Measurements from ENCODE around the gene CACNG6. TPM values are rescaled to one million over a fixed set of nuclear protein-coding genes. Genes with fewer than 3 reads are reported as not detected.

CACNG6 gene
- total RNA-seq, 2 experiments from 2014 or later = not detected

GRCh38 chr19:53977991-53978731 is 13.3 kb upstream of the CACNG6 start:
- Mint-ChIP-seq H3K36me3 (ENCODE audit: low read depth) (peaks cover 4% of the 10 kb centered on the region), H3K27me3 (ENCODE audit: low read depth) (peaks cover 38% of the 10 kb centered on the region), H3K27ac (no peak overlapping the region), H3K9me3 (ENCODE audit: insufficient read depth) (peaks cover 8% of the 10 kb centered on the region), H3K4me1 (ENCODE audit: low read depth) (peaks cover 18% of the 10 kb centered on the region), H3K4me3 (peak overlapping the region; percentile 36)
- ATAC-seq = no peak
- no peak for DNase-seq
- CTCF ChIA-PET = no interaction called here
- POLR2A ChIA-PET = no interaction called here

DNA sequence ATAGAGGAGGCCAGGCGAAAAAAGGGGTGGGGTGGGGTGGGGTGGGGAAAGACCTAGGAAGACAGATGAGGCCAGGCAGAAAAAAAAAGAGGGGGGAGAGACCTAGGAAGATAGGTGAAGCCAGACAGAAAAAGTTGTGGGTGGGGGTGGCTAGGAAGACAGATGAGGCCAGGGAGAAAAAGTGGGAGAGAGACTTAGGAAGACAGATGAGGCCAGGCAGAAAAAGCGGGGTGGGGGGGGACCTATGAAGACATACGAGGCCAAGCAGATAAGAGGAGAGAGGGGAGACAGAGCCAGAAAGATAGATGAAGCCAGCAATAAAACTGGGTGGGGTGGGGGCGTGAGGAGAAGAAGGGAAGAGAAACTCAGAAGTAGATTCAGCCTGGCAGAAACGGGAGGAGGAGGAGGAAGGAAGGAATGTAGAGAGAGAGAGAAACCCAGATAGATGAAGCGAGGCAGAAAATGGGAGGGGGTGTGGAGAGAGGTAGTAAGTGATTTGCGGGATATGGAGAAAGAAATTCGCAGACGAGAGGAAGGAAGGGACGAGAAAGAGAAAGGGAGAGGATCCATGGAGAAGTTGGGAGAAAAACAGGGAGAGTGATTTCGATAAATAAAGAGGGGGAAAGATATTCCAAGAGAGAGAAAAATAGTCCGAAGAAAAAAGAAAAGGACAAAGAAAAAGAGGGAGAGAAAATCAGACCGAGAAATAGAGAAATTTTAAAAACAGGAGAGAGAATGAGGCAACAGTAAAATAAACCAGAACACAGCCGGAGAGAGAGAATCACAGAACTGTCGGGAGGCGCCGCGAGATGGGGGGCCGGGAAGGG is 12.2 kb upstream of the CACNG6 start:
- ATAC-seq (no peak), DNase-seq (no peak)
- Mint-ChIP-seq H3K9me3 (ENCODE audit: insufficient read depth) (peaks cover 8% of the 10 kb centered on the region), H3K27me3 (ENCODE audit: low read depth) (peaks cover 38% of the 10 kb centered on the region), H3K4me1 (ENCODE audit: low read depth) (peaks cover 18% of the 10 kb centered on the region), H3K36me3 (ENCODE audit: low read depth) (peaks cover 4% of the 10 kb centered on the region), H3K27ac (no peak overlapping the region), H3K4me3 (peak overlapping the region; percentile 1)
- ChIA-PET CTCF (interaction anchor here (1.1 kb wide), 1 partner anchor 51 kb away, joined by 3 read pairs; no protein-coding TSS in a partner anchor), POLR2A (no interaction called here)

DNA sequence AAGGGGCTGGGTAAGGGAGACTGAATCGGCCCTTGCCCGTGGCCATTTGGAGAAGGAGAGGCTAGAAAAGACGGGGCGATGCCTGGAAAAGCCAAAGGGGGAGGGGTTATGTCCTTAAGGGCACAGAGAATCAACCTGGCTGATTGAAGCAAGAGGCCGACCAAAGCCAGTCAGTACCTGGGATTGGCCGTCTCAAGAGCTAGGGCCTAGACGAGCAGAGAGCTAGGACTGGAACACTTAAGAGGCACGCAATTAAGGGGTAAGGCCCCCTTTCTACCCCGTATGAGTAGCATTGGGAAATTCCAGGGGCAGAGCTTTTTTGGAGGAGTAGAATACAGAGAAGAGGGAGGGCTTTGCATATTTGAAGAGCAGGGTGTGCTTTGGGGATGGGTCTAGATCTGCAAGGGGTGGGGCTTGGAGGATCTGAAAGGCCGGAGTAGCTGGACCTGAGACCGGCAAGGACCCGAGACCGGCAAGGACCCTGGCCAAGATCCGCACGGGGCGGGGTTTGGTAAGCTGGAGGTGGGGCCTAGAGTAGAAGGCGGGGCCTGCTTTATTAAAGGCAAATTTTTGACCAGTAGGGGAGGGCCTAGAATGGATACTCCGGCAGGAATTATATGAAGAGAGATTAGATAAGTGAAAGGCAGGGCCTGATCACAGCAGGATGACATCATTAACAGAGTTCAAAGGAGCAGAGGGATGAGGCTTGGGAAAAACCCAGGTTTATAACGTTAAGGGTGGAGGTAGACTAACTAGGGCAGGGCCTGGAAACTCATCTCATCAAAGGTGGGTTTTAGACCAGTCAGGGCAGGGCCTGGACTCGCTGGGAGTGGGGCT is 10.7 kb upstream of the CACNG6 start:
- DNase-seq (no peak), ATAC-seq (no peak)
- H3K27ac Mint-ChIP-seq = no peak overlapping the region
- peaks cover 38% of the 10 kb centered on the region for H3K27me3 Mint-ChIP-seq (ENCODE audit: low read depth)
- peaks cover 8% of the 10 kb centered on the region for H3K9me3 Mint-ChIP-seq (ENCODE audit: insufficient read depth)
- ChIA-PET POLR2A (no interaction called here), CTCF (interaction anchor here (1.1 kb wide), 1 partner anchor 49 kb away, joined by 3 read pairs; no protein-coding TSS in a partner anchor)
- peaks cover 4% of the 10 kb centered on the region for H3K36me3 Mint-ChIP-seq (ENCODE audit: low read depth)
- H3K4me1 Mint-ChIP-seq (ENCODE audit: low read depth) = peaks cover 18% of the 10 kb centered on the region
- peak overlapping the region; percentile 23 for H3K4me3 Mint-ChIP-seq

- Mint-ChIP-seq H3K27ac (peak overlapping the region; percentile 28), H3K9me3 (ENCODE audit: insufficient read depth) (peaks cover 8% of the 10 kb centered on the region), H3K4me1 (ENCODE audit: low read depth) (peaks cover 18% of the 10 kb centered on the region), H3K4me3 (peak overlapping the region; percentile 3), H3K36me3 (ENCODE audit: low read depth) (peaks cover 4% of the 10 kb centered on the region), H3K27me3 (ENCODE audit: low read depth) (peaks cover 38% of the 10 kb centered on the region)
- DNase-seq (no peak), ATAC-seq (no peak)
- ChIA-PET POLR2A (no interaction called here), CTCF (no interaction called here)
Observed at GRCh38 chr19:53981376-53981951, 10.0 kb upstream of the CACNG6 start.

- H3K4me1 Mint-ChIP-seq (ENCODE audit: low read depth) = peaks cover 18% of the 10 kb centered on the region
- DNase-seq = no peak
- H3K27ac Mint-ChIP-seq = no peak overlapping the region
- ChIA-PET CTCF (no interaction called here), POLR2A (no interaction called here)
- peaks cover 38% of the 10 kb centered on the region for H3K27me3 Mint-ChIP-seq (ENCODE audit: low read depth)
- peaks cover 4% of the 10 kb centered on the region for H3K36me3 Mint-ChIP-seq (ENCODE audit: low read depth)
- ATAC-seq = no peak
- H3K9me3 Mint-ChIP-seq (ENCODE audit: insufficient read depth) = peaks cover 8% of the 10 kb centered on the region
- no peak overlapping the region for H3K4me3 Mint-ChIP-seq
Observed at GRCh38 chr19:53982001-53982451, 9.4 kb upstream of the CACNG6 start.

- ChIA-PET POLR2A (no interaction called here), CTCF (no interaction called here)
- Mint-ChIP-seq H3K36me3 (ENCODE audit: low read depth) (peaks cover 4% of the 10 kb centered on the region), H3K4me1 (ENCODE audit: low read depth) (peaks cover 17% of the 10 kb centered on the region), H3K9me3 (ENCODE audit: insufficient read depth) (peaks cover 8% of the 10 kb centered on the region), H3K27ac (no peak overlapping the region), H3K4me3 (no peak overlapping the region), H3K27me3 (ENCODE audit: low read depth) (peaks cover 35% of the 10 kb centered on the region)
- DNase-seq = no peak
- no peak for ATAC-seq
Observed at GRCh38 chr19:53982611-53983010, 8.8 kb upstream of the CACNG6 start.

DNA sequence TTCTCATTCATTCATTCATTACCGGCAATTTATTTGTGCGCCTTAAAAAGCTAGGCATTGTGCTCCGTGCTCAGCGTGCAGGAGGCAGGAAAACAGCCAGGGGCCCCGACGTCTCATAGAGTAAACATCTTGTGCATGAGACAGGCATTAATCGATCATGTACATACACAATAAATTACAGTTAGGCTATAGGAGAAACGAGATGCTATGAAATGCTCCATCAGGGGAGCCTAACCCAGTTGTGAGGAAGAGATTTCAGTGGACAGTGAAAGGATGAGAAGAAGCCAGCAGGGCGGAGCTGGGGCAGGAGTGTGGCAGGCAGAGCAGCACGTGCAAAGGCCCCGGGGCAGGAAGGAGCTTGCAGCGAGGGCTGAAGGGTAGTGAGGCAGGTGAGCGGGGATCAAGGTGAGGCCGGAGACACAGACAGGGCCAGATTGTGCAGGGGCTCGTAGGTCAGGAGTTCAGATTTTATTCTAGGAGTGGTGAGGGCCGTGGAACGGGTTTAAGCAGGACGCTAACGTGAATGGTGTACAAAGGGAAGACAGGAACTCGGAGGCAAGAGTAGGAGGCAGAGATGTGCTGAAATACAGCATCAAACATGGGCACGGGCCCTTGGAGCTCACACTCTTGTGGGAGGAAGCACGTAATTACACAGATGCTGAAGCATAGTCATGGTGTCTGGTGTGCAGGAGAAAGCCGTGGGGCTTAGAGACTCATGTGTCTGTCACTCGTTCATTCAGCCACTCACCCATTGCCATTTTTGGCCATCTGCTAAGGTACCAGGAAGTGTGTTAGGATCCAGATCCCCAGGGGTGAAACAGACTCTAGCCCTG is 7.8 kb upstream of the CACNG6 start:
- ATAC-seq (no peak), DNase-seq (no peak)
- Mint-ChIP-seq H3K4me1 (ENCODE audit: low read depth) (peaks cover 17% of the 10 kb centered on the region), H3K27ac (no peak overlapping the region), H3K36me3 (ENCODE audit: low read depth) (peaks cover 4% of the 10 kb centered on the region), H3K9me3 (ENCODE audit: insufficient read depth) (peaks cover 8% of the 10 kb centered on the region), H3K27me3 (ENCODE audit: low read depth) (peaks cover 29% of the 10 kb centered on the region), H3K4me3 (no peak overlapping the region)
- ChIA-PET CTCF (no interaction called here), POLR2A (no interaction called here)

DNA sequence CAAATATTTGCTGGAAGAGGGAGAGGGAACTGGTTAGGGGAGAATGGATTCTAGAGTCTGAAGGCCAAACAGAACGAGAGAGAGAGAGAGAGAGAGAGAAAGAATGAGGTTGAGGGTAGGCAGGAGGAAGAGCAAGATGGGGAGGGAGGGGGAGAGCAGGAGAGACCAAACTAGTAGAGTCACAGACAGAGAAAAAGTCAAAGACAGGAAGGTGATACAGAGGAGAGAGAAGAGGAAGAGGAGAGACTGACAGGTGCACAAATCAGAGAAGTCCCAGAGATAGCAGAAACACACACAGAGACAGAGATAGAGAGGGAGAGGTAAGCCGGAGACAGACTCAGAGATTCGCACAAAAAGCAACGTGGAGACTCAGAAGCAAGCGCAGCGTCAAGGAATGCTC is 5.6 kb upstream of the CACNG6 start:
- DNase-seq = no peak
- Mint-ChIP-seq H3K4me3 (no peak overlapping the region), H3K9me3 (ENCODE audit: insufficient read depth) (no peaks in the 10 kb centered on the region), H3K36me3 (ENCODE audit: low read depth) (no peaks in the 10 kb centered on the region), H3K27me3 (ENCODE audit: low read depth) (peaks cover 8% of the 10 kb centered on the region), H3K27ac (no peak overlapping the region), H3K4me1 (ENCODE audit: low read depth) (peaks cover 2% of the 10 kb centered on the region)
- ChIA-PET POLR2A (no interaction called here), CTCF (no interaction called here)
- no peak for ATAC-seq

- Mint-ChIP-seq H3K27ac (no peak overlapping the region), H3K4me1 (ENCODE audit: low read depth) (no peaks in the 10 kb centered on the region), H3K27me3 (ENCODE audit: low read depth) (peaks cover 17% of the 10 kb centered on the region), H3K9me3 (ENCODE audit: insufficient read depth) (no peaks in the 10 kb centered on the region), H3K36me3 (ENCODE audit: low read depth) (no peaks in the 10 kb centered on the region), H3K4me3 (no peak overlapping the region)
- DNase-seq (no peak), ATAC-seq (no peak)
- ChIA-PET CTCF (no interaction called here), POLR2A (no interaction called here)
Observed at GRCh38 chr19:53988981-53989380, 2.5 kb upstream of the CACNG6 start.

GRCh38 chr19:53989600-53990533 is 1.6 kb upstream of the CACNG6 start:
- Mint-ChIP-seq H3K27ac (no peak overlapping the region), H3K9me3 (ENCODE audit: insufficient read depth) (no peaks in the 10 kb centered on the region), H3K27me3 (ENCODE audit: low read depth) (peaks cover 22% of the 10 kb centered on the region), H3K36me3 (ENCODE audit: low read depth) (no peaks in the 10 kb centered on the region), H3K4me1 (ENCODE audit: low read depth) (no peaks in the 10 kb centered on the region), H3K4me3 (no peak overlapping the region)
- DNase-seq = no peak
- CTCF ChIA-PET = no interaction called here
- POLR2A ChIA-PET = no interaction called here
- ATAC-seq = no peak

All from activated CD8-positive, alpha-beta T cell treated with anti-CD3 and anti-CD28 coated beads, Interleukin-2, amount 10 ng/mL, durations not matched to agents 7 days and 5 days (primary cell).